ENCODE measurements around the gene IRS4.

Gene IRS4

DNA sequence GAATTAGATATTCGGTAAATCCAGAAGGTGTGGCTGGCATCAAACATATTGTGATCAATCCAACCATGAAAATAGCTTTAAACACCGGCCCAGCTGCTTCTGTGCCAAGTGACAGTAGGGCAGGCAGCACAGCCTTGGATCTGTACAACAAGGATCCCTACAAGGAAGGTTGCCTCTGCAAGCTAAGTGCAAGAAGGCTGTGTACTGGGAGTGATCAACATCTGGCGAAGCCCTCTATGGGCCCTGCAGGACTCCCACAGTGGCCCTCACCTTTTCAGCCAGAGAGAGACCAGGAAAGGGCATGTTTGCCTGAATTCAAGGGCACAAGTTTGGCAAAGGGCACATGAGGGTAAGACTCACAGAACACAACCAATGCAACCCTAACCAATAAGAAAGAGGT, 9.6 kb downstream of the IRS4 start:
- no peaks in the 10 kb centered on the region for H3K36me3 ChIP-seq
- intact Hi-C loops (cut with DNase I; ENCODE audit: low total_unique reads): no loop called here
- DNase-seq: no peak
- peaks cover 0 to 12% of the 10 kb centered on the region in 2 donors for H3K27me3 ChIP-seq
- no peak overlapping the region for H3K4me3 ChIP-seq
- TF ChIP-seq, protein P1, sequence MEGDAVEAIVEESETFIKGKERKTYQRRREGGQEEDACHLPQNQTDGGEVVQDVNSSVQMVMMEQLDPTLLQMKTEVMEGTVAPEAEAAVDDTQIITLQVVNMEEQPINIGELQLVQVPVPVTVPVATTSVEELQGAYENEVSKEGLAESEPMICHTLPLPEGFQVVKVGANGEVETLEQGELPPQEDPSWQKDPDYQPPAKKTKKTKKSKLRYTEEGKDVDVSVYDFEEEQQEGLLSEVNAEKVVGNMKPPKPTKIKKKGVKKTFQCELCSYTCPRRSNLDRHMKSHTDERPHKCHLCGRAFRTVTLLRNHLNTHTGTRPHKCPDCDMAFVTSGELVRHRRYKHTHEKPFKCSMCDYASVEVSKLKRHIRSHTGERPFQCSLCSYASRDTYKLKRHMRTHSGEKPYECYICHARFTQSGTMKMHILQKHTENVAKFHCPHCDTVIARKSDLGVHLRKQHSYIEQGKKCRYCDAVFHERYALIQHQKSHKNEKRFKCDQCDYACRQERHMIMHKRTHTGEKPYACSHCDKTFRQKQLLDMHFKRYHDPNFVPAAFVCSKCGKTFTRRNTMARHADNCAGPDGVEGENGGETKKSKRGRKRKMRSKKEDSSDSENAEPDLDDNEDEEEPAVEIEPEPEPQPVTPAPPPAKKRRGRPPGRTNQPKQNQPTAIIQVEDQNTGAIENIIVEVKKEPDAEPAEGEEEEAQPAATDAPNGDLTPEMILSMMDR (IDR thresholded peaks at IDR 0.05): no peak
- no peaks in the 10 kb centered on the region for H3K9me3 ChIP-seq
- no peaks in the 10 kb centered on the region for H3K4me1 ChIP-seq
- H3K27ac ChIP-seq: no peak overlapping the region

GRCh38 chrX:108722561-108722960, 13.8 kb downstream of the IRS4 start:
- no peaks in the 10 kb centered on the region for H3K4me1 ChIP-seq
- H3K4me3 ChIP-seq: no peak overlapping the region
- no peak for DNase-seq
- intact Hi-C loops (cut with DNase I; ENCODE audit: low total_unique reads): no loop called here
- TF ChIP-seq, protein P1 (IDR thresholded peaks at IDR 0.05): no peak
- H3K36me3 ChIP-seq: no peaks in the 10 kb centered on the region
- H3K27me3 ChIP-seq: no peaks in the 10 kb centered on the region
- H3K9me3 ChIP-seq: no peaks in the 10 kb centered on the region
- no peak overlapping the region for H3K27ac ChIP-seq

DNA sequence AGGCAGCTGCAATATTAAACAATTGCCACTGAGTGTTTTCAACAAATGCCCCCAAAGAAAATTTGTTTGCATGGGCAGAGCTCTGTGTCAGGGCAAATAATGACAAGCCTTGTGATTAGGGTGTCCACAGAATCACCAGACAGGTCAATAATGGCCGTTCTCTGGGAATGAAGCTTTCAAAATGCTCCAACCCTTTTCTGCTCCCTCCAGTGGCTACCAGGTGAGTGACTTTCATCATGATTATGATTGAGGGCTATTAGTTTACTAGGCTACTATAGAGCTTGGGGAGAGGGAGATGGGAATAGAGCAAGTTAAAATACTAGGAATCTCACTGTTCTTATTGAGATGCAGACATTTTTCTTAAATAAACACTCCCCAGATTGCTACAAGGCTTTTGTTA, 23.5 kb downstream of the IRS4 start:
- H3K27ac ChIP-seq: no peak overlapping the region
- H3K4me3 ChIP-seq: no peak overlapping the region
- TF ChIP-seq, protein P1 (IDR thresholded peaks at IDR 0.05): no peak
- DNase-seq: no peak
- no peaks in the 10 kb centered on the region for H3K36me3 ChIP-seq
- H3K4me1 ChIP-seq: no peaks in the 10 kb centered on the region
- intact Hi-C loops (cut with DNase I; ENCODE audit: low total_unique reads): no loop called here
- H3K27me3 ChIP-seq: no peaks in the 10 kb centered on the region
- H3K9me3 ChIP-seq: peaks cover 0 to 6% (median 3%) of the 10 kb centered on the region in 3 donors

GRCh38 chrX:108704839-108705238, 31.5 kb downstream of the IRS4 start:
- intact Hi-C loops (cut with DNase I; ENCODE audit: low total_unique reads): no loop called here
- TF ChIP-seq, protein P1 (IDR thresholded peaks at IDR 0.05): no peak
- no peaks in the 10 kb centered on the region for H3K4me1 ChIP-seq
- no peak for DNase-seq
- no peak overlapping the region for H3K4me3 ChIP-seq
- H3K27me3 ChIP-seq: no peaks in the 10 kb centered on the region
- no peaks in the 10 kb centered on the region for H3K36me3 ChIP-seq
- H3K27ac ChIP-seq: no peak overlapping the region
- H3K9me3 ChIP-seq: no peaks in the 10 kb centered on the region

DNA sequence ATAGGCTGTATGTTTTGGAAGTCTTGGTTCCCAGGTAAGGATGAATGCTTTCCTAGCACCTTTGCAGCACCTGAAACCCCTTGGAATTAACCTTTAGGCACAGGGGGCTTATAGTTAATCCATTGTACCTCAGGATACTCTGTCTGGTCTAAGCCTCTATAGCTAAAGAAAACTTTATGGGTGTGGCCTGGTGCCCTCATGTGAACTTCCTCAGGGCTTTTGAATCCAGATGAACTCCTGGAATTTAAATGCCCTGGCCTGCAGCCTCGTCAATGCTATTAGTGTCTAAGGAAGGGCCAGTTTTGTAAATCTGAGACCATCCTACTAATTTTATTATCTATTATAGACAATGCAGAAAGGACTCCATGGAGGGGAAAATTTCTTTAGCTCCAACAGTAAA, 33.8 kb downstream of the IRS4 start:
- Histone ChIP-seq H3K9me3 (no peaks in the 10 kb centered on the region), H3K27me3 (no peaks in the 10 kb centered on the region), H3K4me3 (no peak overlapping the region), H3K36me3 (no peaks in the 10 kb centered on the region), H3K4me1 (no peaks in the 10 kb centered on the region), H3K27ac (no peak overlapping the region)
- intact Hi-C loops (cut with DNase I; ENCODE audit: low total_unique reads): no loop called here
- no peak for DNase-seq
- TF ChIP-seq, protein P1 (IDR thresholded peaks at IDR 0.05): no peak

- Histone ChIP-seq H3K4me3 (no peak overlapping the region), H3K4me1 (no peaks in the 10 kb centered on the region)
Measured at GRCh38 chrX:108701633-108702032, 34.7 kb downstream of the IRS4 start.

More at GRCh38 chrX:108701633-108702032, 34.7 kb downstream of the IRS4 start:
- intact Hi-C loops (cut with DNase I; ENCODE audit: low total_unique reads): no loop called here
- no peak for DNase-seq
- H3K27me3 ChIP-seq: no peaks in the 10 kb centered on the region
- TF ChIP-seq, protein P1 (IDR thresholded peaks at IDR 0.05): no peak
- no peaks in the 10 kb centered on the region for H3K9me3 ChIP-seq
- H3K36me3 ChIP-seq: no peaks in the 10 kb centered on the region
- H3K27ac ChIP-seq: no peak overlapping the region

Measured in tibial artery (tissue), 4 donors.